Thoracic aorta (tissue), 2 donors: ENCODE results near the gene KRT27. TPM values are rescaled to one million over a fixed set of nuclear protein-coding genes. Genes with fewer than 3 reads are reported as not detected.

Experiments used
- ATAC-seq: fragments of 150-250 bp; one replicate; pipeline ENCODE4 v1.8.0; 2017; ENCODE audit warnings: low read depth; ENCODE audit not compliant: insufficient number of reproducible peaks, low FRiP score
- DNase-seq: peaks from one replicate; pipeline ENCODE4 v3.0.0-alpha.2; 2020; ENCODE audit warnings: low spot score
- H3K27ac ChIP-seq, 2 donors: fragments of 200-600 bp; sonication (generic); 1 replicate in 1 of 2; 2 replicates in 1 of 2; pipeline ENCODE4 v1.5.1; 2016; ENCODE audit warnings: mild to moderate bottlenecking in 2 of 2, moderate library complexity in 2 of 2
- H3K27me3 ChIP-seq: fragments of 200-600 bp; sonication (generic); replicated peaks from 2 replicates; pipeline ENCODE4 v1.6.0; 2016; ENCODE audit warnings: mild to moderate bottlenecking; ENCODE audit not compliant: insufficient read depth
- H3K36me3 ChIP-seq: fragments of 200-600 bp; sonication (generic); one replicate; pipeline ENCODE4 v1.5.1; 2016
- H3K4me1 ChIP-seq, 2 donors: fragments of 200-600 bp; sonication (generic); 1 replicate in 1 of 2; 2 replicates in 1 of 2; pipeline versions ENCODE4 v1.5.1 to v1.6.0; 2016; ENCODE audit warnings: low read depth in 2 of 2, mild to moderate bottlenecking in 1 of 2; ENCODE audit not compliant: control insufficient read depth in 1 of 2
- H3K4me3 ChIP-seq: fragments of 200-600 bp; sonication (generic); 2 replicates; pipeline ENCODE4 v1.5.1; 2016; ENCODE audit warnings: mild to moderate bottlenecking
- H3K9me3 ChIP-seq: fragments of 200-600 bp; sonication (generic); 2 replicates; pipeline ENCODE4 v1.5.1; 2016
- CTCF ChIP-seq: fragments of 200-600 bp; sonication (generic); IDR thresholded peaks from one replicate; pipeline ENCODE4 v1.5.1; 2019; ENCODE audit warnings: antibody characterized with exemption
- total RNA-seq, 2 donors: library from RNA; depleted of rRNA; stranded (reverse); fragments of >200 nt; gene quantifications; one replicate each; pipeline versions ENCODE4 v1.1.0 to v1.2.3, GENCODE V29; 2016

KRT27 gene
- total RNA-seq, 2 donors from 2014 or later: not detected

DNA sequence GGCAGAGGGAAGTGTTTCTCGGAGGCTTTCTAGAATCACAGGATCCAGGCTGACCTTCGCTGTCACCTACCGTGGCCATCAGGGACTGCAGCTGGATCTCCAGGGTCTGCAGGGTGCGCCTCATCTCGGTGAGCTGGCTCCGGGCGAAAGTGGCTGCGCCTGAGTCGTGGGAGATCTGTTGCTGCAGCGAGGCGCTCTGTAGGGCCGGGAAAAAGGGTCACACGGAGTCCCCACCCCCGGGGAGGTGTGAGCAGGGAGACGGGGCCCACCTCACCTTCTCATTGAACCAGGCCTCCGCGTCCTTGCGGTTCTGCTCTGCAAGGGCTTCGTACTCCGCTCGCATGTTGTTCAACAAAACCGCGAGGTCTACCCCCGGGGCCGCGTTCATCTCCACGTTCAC lies 14.5 kb upstream of the KRT27 start:
- Histone ChIP-seq H3K4me3 (no peak overlapping the region), H3K27ac (no peak overlapping the region), H3K27me3 (no peaks in the 10 kb centered on the region), H3K4me1 (no peaks in the 10 kb centered on the region), H3K36me3 (no peaks in the 10 kb centered on the region), H3K9me3 (no peaks in the 10 kb centered on the region)
- ATAC-seq (no peak), DNase-seq (no peak)
- TF ChIP-seq CTCF: no peak

DNA sequence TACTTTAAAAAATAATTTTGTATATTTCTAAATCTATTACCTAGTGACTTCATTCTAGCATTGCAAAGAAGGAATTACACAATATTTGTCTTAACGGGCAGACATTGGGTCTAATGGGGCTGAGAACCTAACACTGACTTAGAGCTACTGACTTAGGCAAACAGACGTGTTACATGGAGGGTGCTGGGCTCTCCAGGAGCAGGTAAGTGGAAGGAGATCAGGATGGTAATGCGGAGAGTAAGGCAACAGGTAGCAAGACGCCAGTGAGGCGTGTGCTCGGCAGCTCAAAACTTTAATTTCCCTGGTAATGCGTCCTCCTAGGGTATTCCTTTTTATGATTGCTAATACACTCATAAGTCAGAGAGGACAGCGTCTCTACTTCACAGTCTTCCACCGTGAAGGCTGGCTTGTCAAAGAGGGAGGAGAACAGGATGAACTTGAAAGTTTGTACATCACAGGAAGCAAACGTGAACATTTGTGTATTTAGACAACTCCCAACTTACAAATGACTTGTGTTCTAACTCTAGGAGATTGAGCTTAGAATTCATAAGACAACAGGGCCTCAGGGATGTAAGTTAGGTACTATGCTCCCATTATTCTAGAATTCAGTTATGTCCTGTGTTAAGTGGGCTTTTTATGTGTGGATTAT lies 12.8 kb upstream of the KRT27 start:
- H3K4me1 ChIP-seq: no peaks in the 10 kb centered on the region
- no peak overlapping the region for H3K4me3 ChIP-seq
- H3K27ac ChIP-seq: no peak overlapping the region
- H3K36me3 ChIP-seq: no peaks in the 10 kb centered on the region
- ATAC-seq (no peak), DNase-seq (no peak)
- H3K9me3 ChIP-seq: no peaks in the 10 kb centered on the region
- TF ChIP-seq CTCF: no peak
- H3K27me3 ChIP-seq: no peaks in the 10 kb centered on the region

GRCh38 chr17:40794466-40794865 lies 12.1 kb upstream of the KRT27 start:
- no peak overlapping the region for H3K4me3 ChIP-seq
- H3K27ac ChIP-seq: no peak overlapping the region
- no peak for DNase-seq
- no peak for TF ChIP-seq CTCF
- no peaks in the 10 kb centered on the region for H3K36me3 ChIP-seq
- H3K27me3 ChIP-seq: no peaks in the 10 kb centered on the region
- no peaks in the 10 kb centered on the region for H3K4me1 ChIP-seq
- no peak for ATAC-seq
- H3K9me3 ChIP-seq: no peaks in the 10 kb centered on the region

- no peak for TF ChIP-seq CTCF
These were observed 11.5 kb upstream of the KRT27 start for GRCh38 chr17:40793832-40794231.

DNA sequence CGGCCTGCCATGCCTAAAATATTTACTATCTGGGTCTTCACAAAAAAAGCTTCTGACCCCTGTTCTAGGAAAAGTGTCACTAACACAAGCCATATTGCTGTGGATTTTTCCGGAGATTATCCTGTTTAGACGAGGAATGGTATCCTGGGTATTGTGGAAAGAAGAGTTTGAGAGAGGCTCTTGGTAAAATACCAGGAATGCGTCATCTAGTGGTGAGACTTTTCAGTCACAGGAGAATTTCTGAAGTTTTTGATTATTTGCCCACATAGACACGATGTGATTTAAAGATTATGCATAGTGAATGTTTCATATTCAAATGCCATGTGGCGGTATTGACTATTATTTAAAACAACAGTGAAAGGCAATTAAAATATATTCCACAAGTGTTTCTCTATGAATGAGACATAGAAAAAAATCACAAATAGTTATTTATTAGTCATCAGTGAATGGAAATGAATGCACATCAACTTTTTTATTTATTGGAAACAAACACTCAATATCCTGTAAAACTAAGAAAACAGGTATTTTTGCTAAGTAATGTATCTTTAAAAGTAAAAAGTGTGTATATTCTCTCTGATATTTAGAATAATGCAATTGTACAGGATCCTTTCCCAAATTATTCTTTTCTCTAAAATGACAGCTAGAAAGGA lies 9.6 kb upstream of the KRT27 start:
- TF ChIP-seq CTCF: peak; percentile 35
- ATAC-seq (no peak), DNase-seq (no peak)
- no peak overlapping the region for H3K4me3 ChIP-seq
- H3K27ac ChIP-seq: no peak overlapping the region
- H3K4me1 ChIP-seq: no peaks in the 10 kb centered on the region
- no peaks in the 10 kb centered on the region for H3K36me3 ChIP-seq
- no peaks in the 10 kb centered on the region for H3K9me3 ChIP-seq
- no peaks in the 10 kb centered on the region for H3K27me3 ChIP-seq

More at GRCh38 chr17:40793832-40794231, 11.5 kb upstream of the KRT27 start:
- Histone ChIP-seq H3K27ac (no peak overlapping the region), H3K36me3 (no peaks in the 10 kb centered on the region), H3K4me3 (no peak overlapping the region), H3K4me1 (no peaks in the 10 kb centered on the region), H3K9me3 (no peaks in the 10 kb centered on the region), H3K27me3 (no peaks in the 10 kb centered on the region)
- no peak for ATAC-seq
- no peak for DNase-seq
